Neural progenitor cell (in vitro differentiated cells): ENCODE measurements around the gene COLEC11. TPM values are rescaled to one million over a fixed set of nuclear protein-coding genes. Genes with fewer than 3 reads are reported as not detected.

Experiments used
- DNase-seq: peaks from one replicate; pipeline ENCODE4 v3.0.0-alpha.2; 2016; ENCODE audit warnings: low spot score
- H2AFZ ChIP-seq: fragments of 200-600 bp; sonication (generic); replicated peaks from 2 replicates; pipeline ENCODE4 v1.6.1; 2016; ENCODE audit warnings: antibody characterized with exemption
- H3F3A ChIP-seq: fragments of 200-600 bp; sonication (generic); 2 replicates; pipeline ENCODE4 v1.6.1; 2016; ENCODE audit warnings: antibody characterized with exemption, low read depth
- H3K27ac ChIP-seq: fragments of 200-600 bp; sonication (generic); 2 replicates; pipeline ENCODE4 v1.5.1; 2016; ENCODE audit warnings: mild to moderate bottlenecking
- H3K27me3 ChIP-seq: fragments of 200-600 bp; sonication (generic); 2 replicates; pipeline ENCODE4 v1.6.1; 2016; ENCODE audit warnings: mild to moderate bottlenecking, moderate library complexity
- H3K36me3 ChIP-seq: fragments of 200-600 bp; sonication (generic); 2 replicates; pipeline ENCODE4 v1.5.1; 2016
- H3K4me1 ChIP-seq: fragments of 200-600 bp; sonication (generic); 2 replicates; pipeline ENCODE4 v1.6.1; 2016; ENCODE audit warnings: mixed run types
- H3K4me2 ChIP-seq: fragments of 200-600 bp; sonication (generic); 2 replicates; pipeline ENCODE4 v1.6.1; 2016
- H3K4me3 ChIP-seq: fragments of 200-600 bp; sonication (generic); 2 replicates; pipeline ENCODE4 v1.5.1; 2016
- H3K79me2 ChIP-seq: fragments of 200-600 bp; sonication (generic); 2 replicates; pipeline ENCODE4 v1.6.1; 2016; ENCODE audit warnings: low read depth
- H3K9ac ChIP-seq: fragments of 200-600 bp; sonication (generic); 2 replicates; pipeline ENCODE4 v1.6.1; 2016
- H3K9me3 ChIP-seq: fragments of 200-600 bp; sonication (generic); 2 replicates; pipeline ENCODE4 v1.5.1; 2016; ENCODE audit warnings: low read depth
- H4K20me1 ChIP-seq: fragments of 200-600 bp; sonication (generic); 2 replicates; pipeline ENCODE4 v1.6.1; 2016; ENCODE audit warnings: low read depth
- H3K27ac Mint-ChIP-seq: 3 replicates; pipeline ENCODE4 v1.8.0; 2021; ENCODE audit warnings: mixed read lengths
- H3K27me3 Mint-ChIP-seq: 2 replicates; pipeline ENCODE4 v1.8.0; 2022; ENCODE audit warnings: low read depth, mild to moderate bottlenecking, inconsistent platforms, moderate library complexity, mixed read lengths; ENCODE audit not compliant: insufficient read depth
- H3K36me3 Mint-ChIP-seq: 3 replicates; pipeline ENCODE4 v1.8.0; 2021; ENCODE audit warnings: mixed read lengths
- H3K4me1 Mint-ChIP-seq: 3 replicates; pipeline ENCODE4 v1.8.0; 2021; ENCODE audit warnings: mixed read lengths
- H3K4me3 Mint-ChIP-seq: 3 replicates; pipeline ENCODE4 v1.8.0; 2021; ENCODE audit warnings: mild to moderate bottlenecking, moderate library complexity, mixed read lengths
- H3K9me3 Mint-ChIP-seq: 3 replicates; pipeline ENCODE4 v1.8.0; 2020; ENCODE audit warnings: mixed read lengths
- CTCF ChIP-seq: fragments of 200-600 bp; sonication (generic); IDR thresholded peaks from 2 replicates; pipeline ENCODE4 v1.5.1; 2017; ENCODE audit warnings: antibody characterized with exemption, mild to moderate bottlenecking
- EZH2 ChIP-seq: fragments of 200-600 bp; sonication (generic); IDR thresholded peaks from 2 replicates; pipeline ENCODE4 v1.6.1; 2017; ENCODE audit warnings: antibody characterized with exemption, mild to moderate bottlenecking, moderate library complexity
- EZH2phosphoT487 ChIP-seq: fragments of 200-600 bp; sonication (generic); IDR thresholded peaks from 2 replicates; pipeline ENCODE4 v1.6.1; 2017; ENCODE audit warnings: antibody characterized with exemption
- total RNA-seq: library from RNA; depleted of rRNA; stranded (reverse); fragments of >200 nt; gene quantifications from 2 replicates; pipeline ENCODE4 v1.2.3, GENCODE V29; 2015; ENCODE audit warnings: low replicate concordance

The COLEC11 gene
- total RNA-seq, 1 donor from 2014 or later = not detected

GRCh38 chr2:3647246-3647645 is 52.3 kb downstream of the COLEC11 start:
- Histone ChIP-seq H3F3A (peaks cover 12% of the 10 kb centered on the region), H3K4me2 (no peak overlapping the region), H3K27ac (no peak overlapping the region), H3K9me3 (no peaks in the 10 kb centered on the region), H3K4me3 (no peak overlapping the region), H3K79me2 (no peaks in the 10 kb centered on the region), H2AFZ (no peak overlapping the region), H3K36me3 (no peaks in the 10 kb centered on the region), H3K4me1 (peaks cover 10% of the 10 kb centered on the region), H4K20me1 (no peaks in the 10 kb centered on the region), H3K9ac (no peak overlapping the region), H3K27me3 (no peaks in the 10 kb centered on the region)
- H3K9me3 Mint-ChIP-seq = peaks cover 1% of the 10 kb centered on the region
- H3K27me3 Mint-ChIP-seq = peaks cover 9% of the 10 kb centered on the region
- peak overlapping the region; percentile 38 for H3K4me3 Mint-ChIP-seq
- peaks cover 21% of the 10 kb centered on the region for H3K4me1 Mint-ChIP-seq
- no peak overlapping the region for H3K27ac Mint-ChIP-seq
- TF ChIP-seq CTCF = no peak
- TF ChIP-seq EZH2phosphoT487 = no peak
- no peak for TF ChIP-seq EZH2
- H3K36me3 Mint-ChIP-seq = no peaks in the 10 kb centered on the region
- no peak for DNase-seq

GRCh38 chr2:3647831-3648651 is 53.1 kb downstream of the COLEC11 start:
- H3K27ac Mint-ChIP-seq = peak overlapping the region; percentile 74
- Histone ChIP-seq H3K4me3 (no peak overlapping the region), H4K20me1 (no peaks in the 10 kb centered on the region), H2AFZ (no peak overlapping the region), H3K4me1 (peaks cover 10% of the 10 kb centered on the region), H3K27me3 (no peaks in the 10 kb centered on the region), H3F3A (peaks cover 13% of the 10 kb centered on the region), H3K9ac (no peak overlapping the region), H3K4me2 (no peak overlapping the region), H3K79me2 (no peaks in the 10 kb centered on the region), H3K27ac (no peak overlapping the region), H3K36me3 (no peaks in the 10 kb centered on the region), H3K9me3 (no peaks in the 10 kb centered on the region)
- no peak overlapping the region for H3K4me3 Mint-ChIP-seq
- peaks cover 9% of the 10 kb centered on the region for H3K27me3 Mint-ChIP-seq
- peaks cover 27% of the 10 kb centered on the region for H3K4me1 Mint-ChIP-seq
- no peak for DNase-seq
- H3K36me3 Mint-ChIP-seq = no peaks in the 10 kb centered on the region
- peaks cover 2% of the 10 kb centered on the region for H3K9me3 Mint-ChIP-seq
- TF ChIP-seq EZH2phosphoT487 = no peak
- no peak for TF ChIP-seq EZH2
- no peak for TF ChIP-seq CTCF

GRCh38 chr2:3648652-3649177 is 53.8 kb downstream of the COLEC11 start:
- H3K27ac ChIP-seq = no peak overlapping the region
- peaks cover 4% of the 10 kb centered on the region for H3K9me3 Mint-ChIP-seq
- H3K4me1 ChIP-seq = peaks cover 10% of the 10 kb centered on the region
- H3K27me3 ChIP-seq = no peaks in the 10 kb centered on the region
- no peaks in the 10 kb centered on the region for H3K79me2 ChIP-seq
- H3K4me2 ChIP-seq = no peak overlapping the region
- peaks cover 10% of the 10 kb centered on the region for H3K27me3 Mint-ChIP-seq
- H3K36me3 ChIP-seq = no peaks in the 10 kb centered on the region
- H3F3A ChIP-seq = peaks cover 13% of the 10 kb centered on the region
- H4K20me1 ChIP-seq = no peaks in the 10 kb centered on the region
- no peak overlapping the region for H3K9ac ChIP-seq
- no peaks in the 10 kb centered on the region for H3K9me3 ChIP-seq
- TF ChIP-seq EZH2 = no peak
- TF ChIP-seq CTCF = no peak
- no peak for TF ChIP-seq EZH2phosphoT487
- DNase-seq = no peak
- H2AFZ ChIP-seq = no peak overlapping the region
- H3K4me1 Mint-ChIP-seq = peaks cover 31% of the 10 kb centered on the region
- H3K27ac Mint-ChIP-seq = peak overlapping the region; percentile 87
- no peaks in the 10 kb centered on the region for H3K36me3 Mint-ChIP-seq
- H3K4me3 ChIP-seq = no peak overlapping the region
- H3K4me3 Mint-ChIP-seq = no peak overlapping the region
